Subcutaneous adipose tissue (tissue), 4 donors: ENCODE results near the gene IGLL5. TPM values are rescaled to one million over a fixed set of nuclear protein-coding genes. Genes with fewer than 3 reads are reported as not detected.

ENCODE experiments used
- total RNA-seq, 4 donors: library from RNA; depleted of rRNA; stranded (reverse); fragments of >200 nt; gene quantifications; one replicate each; pipeline ENCODE4 v1.1.0, GENCODE V29; 2016
- TF ChIP-seq, protein P1 (sequence below): fragments of 450-650 bp; IDR thresholded peaks from one replicate; pipeline ENCODE4 v1.5.1; 2016; ENCODE audit warnings: low read depth, mild to moderate bottlenecking, control low read depth, antibody characterized with exemption, moderate library complexity

Gene IGLL5
- total RNA-seq, 4 donors from 2014 or later, result 1.1 to 2.2 TPM; not detected in 2

DNA sequence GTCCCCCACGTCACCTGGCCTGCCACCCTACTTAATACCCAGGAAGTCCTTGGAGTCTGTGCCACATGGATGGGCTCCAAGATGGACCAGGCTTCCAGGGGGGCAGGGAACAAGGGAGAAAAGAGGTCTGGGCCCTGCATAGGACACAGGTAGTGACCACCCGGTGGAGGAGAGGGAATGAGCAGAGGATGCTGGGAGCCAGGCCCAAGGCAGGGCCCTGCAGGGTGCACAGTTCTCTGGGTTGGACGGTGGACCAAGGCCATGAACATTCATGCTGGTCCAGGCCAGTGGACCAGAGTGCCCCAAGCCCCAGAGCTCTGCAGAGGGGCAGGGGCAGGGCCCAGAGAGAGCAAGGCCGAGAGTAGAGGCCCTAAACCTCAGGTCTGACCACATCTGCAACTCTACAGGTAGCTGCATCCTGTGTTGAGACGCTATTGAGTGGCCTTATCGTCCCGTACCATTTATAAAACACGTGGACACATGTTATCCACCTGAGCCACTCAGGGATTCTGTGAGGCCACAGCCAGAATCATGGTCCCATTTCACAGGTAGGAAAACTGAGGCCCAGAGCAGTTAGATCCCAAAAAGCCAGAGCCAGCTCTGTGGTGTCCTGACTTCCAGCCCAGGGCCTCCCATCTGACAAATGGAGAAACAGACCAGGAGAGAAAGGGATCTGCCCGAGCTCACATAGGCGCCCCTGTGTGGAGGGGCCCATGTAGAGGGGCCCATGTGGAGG is 46.4 kb downstream of the IGLL5 start:
- TF ChIP-seq, protein P1, sequence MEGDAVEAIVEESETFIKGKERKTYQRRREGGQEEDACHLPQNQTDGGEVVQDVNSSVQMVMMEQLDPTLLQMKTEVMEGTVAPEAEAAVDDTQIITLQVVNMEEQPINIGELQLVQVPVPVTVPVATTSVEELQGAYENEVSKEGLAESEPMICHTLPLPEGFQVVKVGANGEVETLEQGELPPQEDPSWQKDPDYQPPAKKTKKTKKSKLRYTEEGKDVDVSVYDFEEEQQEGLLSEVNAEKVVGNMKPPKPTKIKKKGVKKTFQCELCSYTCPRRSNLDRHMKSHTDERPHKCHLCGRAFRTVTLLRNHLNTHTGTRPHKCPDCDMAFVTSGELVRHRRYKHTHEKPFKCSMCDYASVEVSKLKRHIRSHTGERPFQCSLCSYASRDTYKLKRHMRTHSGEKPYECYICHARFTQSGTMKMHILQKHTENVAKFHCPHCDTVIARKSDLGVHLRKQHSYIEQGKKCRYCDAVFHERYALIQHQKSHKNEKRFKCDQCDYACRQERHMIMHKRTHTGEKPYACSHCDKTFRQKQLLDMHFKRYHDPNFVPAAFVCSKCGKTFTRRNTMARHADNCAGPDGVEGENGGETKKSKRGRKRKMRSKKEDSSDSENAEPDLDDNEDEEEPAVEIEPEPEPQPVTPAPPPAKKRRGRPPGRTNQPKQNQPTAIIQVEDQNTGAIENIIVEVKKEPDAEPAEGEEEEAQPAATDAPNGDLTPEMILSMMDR, result no peak

- TF ChIP-seq, protein P1, result no peak
These were observed 47.0 kb downstream of the IGLL5 start for GRCh38 chr22:22934543-22935055.

- TF ChIP-seq, protein P1, result no peak
These were observed 47.5 kb downstream of the IGLL5 start for GRCh38 chr22:22935056-22935545.

- TF ChIP-seq, protein P1, result no peak
These were observed 48.0 kb downstream of the IGLL5 start for GRCh38 chr22:22935546-22936157.

GRCh38 chr22:22936180-22936914 is 48.7 kb downstream of the IGLL5 start:
- TF ChIP-seq, protein P1, result no peak

DNA sequence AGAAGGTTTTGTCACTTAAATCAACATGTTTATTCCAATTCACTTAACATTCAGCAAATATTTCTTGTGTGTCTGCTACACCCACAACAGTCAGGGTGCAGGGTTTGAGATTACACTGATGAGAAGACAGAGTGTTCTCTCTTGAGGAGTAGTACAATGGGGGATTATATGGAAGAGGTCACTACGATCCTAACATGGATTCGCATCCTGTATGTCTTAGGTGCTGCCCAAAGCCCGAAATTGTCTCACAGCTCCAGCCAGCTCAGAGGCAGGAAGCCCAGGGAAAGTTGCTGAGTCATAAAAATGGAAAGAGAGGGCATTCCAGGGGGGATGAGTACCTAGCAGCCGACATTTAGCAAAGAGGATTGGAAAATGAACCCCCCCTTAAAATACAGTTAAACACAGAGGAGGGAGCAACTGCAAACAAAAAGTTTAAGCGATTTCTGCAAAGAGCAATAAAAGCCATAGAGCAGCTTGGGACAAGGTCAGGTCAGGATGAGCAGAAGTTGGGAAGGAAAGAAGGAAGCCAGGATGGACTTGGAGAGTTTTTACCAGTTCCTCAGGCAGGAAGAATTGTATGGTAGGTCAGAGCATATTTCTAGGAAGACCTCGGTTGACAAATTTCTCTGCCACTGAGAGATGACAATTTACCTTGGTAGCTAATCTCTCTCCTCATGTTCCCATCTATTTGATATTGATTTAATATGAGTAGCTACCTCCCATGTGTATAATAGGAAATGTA is 49.5 kb downstream of the IGLL5 start:
- TF ChIP-seq, protein P1, result no peak
